A673 (cell line): ENCODE results near the gene PRSS27. TPM values are rescaled to one million over a fixed set of nuclear protein-coding genes. Genes with fewer than 3 reads are reported as not detected.
"Not testable (repeated sequence)": the region's sequence is repeated elsewhere in the genome, so short reads cannot be mapped to it uniquely, and the experiment has no call there.

ENCODE experiments used
- BruUV-seq: library from RNA; stranded (reverse); fragments of 400-500 nt; replicated peaks from 2 replicates; lab custom pipeline; 2021; lab: Mats Ljungman, UMichigan
- CTCF ChIA-PET: fragments of 300-600 bp; sonication (Branson Sonifier 250); formaldehyde crosslinking; loops from one replicate; lab custom pipeline; 2022; ENCODE audit warnings: antibody characterized with exemption; lab: Charles Lee
- POLR2A ChIA-PET: fragments of 300-600 bp; sonication (Branson Sonifier 250); formaldehyde crosslinking; loops from one replicate; lab custom pipeline; 2022; ENCODE audit warnings: antibody characterized with exemption; ENCODE audit not compliant: low non-redundant PET; lab: Charles Lee
- DNase-seq: peaks from one replicate; pipeline ENCODE4 v3.0.0-alpha.2; 2015; ENCODE audit warnings: low spot score
- H3K27ac ChIP-seq: fragments of 200-600 bp; sonication (generic); 2 replicates; pipeline ENCODE4 v1.5.1; 2016; ENCODE audit warnings: mixed run types, low read depth, mild to moderate bottlenecking, mixed read lengths, antibody characterized with exemption, low read length; ENCODE audit not compliant: poor library complexity, severe bottlenecking
- H3K27me3 ChIP-seq: fragments of 200-600 bp; sonication (generic); replicated peaks from 2 replicates; pipeline ENCODE4 v1.6.1; 2017; ENCODE audit warnings: mixed run types, low read depth, mild to moderate bottlenecking, mixed read lengths, antibody characterized with exemption, low read length; ENCODE audit not compliant: insufficient read depth, poor library complexity
- H3K36me3 ChIP-seq: fragments of 200-600 bp; sonication (generic); 2 replicates; pipeline ENCODE4 v1.6.1; 2016; ENCODE audit warnings: mixed run types, mild to moderate bottlenecking, mixed read lengths, antibody characterized with exemption, low read length; ENCODE audit not compliant: insufficient read depth, poor library complexity, severe bottlenecking
- H3K4me1 ChIP-seq: fragments of 200-600 bp; sonication (generic); 2 replicates; pipeline ENCODE4 v1.6.1; 2017; ENCODE audit warnings: mixed run types, mild to moderate bottlenecking, mixed read lengths, antibody characterized with exemption, low read length; ENCODE audit not compliant: insufficient read depth, poor library complexity, severe bottlenecking
- H3K4me3 ChIP-seq: fragments of 200-600 bp; sonication (generic); 2 replicates; pipeline ENCODE4 v1.5.1; 2016; ENCODE audit warnings: low read depth, mixed run types, mild to moderate bottlenecking, mixed read lengths, low read length; ENCODE audit not compliant: poor library complexity, severe bottlenecking
- H3K9me3 ChIP-seq: fragments of 200-600 bp; sonication (generic); 2 replicates; pipeline ENCODE4 v1.6.1; 2016; ENCODE audit warnings: mixed run types, low read depth, mild to moderate bottlenecking, mixed read lengths, antibody characterized with exemption, low read length; ENCODE audit not compliant: poor library complexity, severe bottlenecking
- EZH2 ChIP-seq: fragments of 200-600 bp; sonication (generic); IDR thresholded peaks from 2 replicates; pipeline ENCODE4 v1.6.1; 2017; ENCODE audit warnings: borderline replicate concordance, low read depth, mild to moderate bottlenecking, mixed read lengths, antibody characterized with exemption, low read length; ENCODE audit not compliant: poor library complexity, severe bottlenecking
- intact Hi-C: fragments of 100-400 bp; cut with micrococcal nuclease; formaldehyde crosslinking; loops from one replicate; pipeline ENCODE4 v1.10.0; 2022; ENCODE audit not compliant: unreplicated experiment
- total RNA-seq: library from RNA; stranded (reverse); gene quantifications from 2 replicates; pipeline ENCODE4 v1.2.3, GENCODE V29; 2021
- TF ChIP-seq, protein P1 (sequence below): fragments of 300-800, 200-600 bp; sonication (generic); conservative IDR thresholded peaks from 2 replicates; pipeline ENCODE4 v1.5.1; 2017; ENCODE audit warnings: low read depth, mild to moderate bottlenecking, antibody characterized with exemption, low read length, moderate library complexity, mixed read lengths

PRSS27 gene
- total RNA-seq, 1 experiment from 2014 or later: 1.3 TPM

DNA sequence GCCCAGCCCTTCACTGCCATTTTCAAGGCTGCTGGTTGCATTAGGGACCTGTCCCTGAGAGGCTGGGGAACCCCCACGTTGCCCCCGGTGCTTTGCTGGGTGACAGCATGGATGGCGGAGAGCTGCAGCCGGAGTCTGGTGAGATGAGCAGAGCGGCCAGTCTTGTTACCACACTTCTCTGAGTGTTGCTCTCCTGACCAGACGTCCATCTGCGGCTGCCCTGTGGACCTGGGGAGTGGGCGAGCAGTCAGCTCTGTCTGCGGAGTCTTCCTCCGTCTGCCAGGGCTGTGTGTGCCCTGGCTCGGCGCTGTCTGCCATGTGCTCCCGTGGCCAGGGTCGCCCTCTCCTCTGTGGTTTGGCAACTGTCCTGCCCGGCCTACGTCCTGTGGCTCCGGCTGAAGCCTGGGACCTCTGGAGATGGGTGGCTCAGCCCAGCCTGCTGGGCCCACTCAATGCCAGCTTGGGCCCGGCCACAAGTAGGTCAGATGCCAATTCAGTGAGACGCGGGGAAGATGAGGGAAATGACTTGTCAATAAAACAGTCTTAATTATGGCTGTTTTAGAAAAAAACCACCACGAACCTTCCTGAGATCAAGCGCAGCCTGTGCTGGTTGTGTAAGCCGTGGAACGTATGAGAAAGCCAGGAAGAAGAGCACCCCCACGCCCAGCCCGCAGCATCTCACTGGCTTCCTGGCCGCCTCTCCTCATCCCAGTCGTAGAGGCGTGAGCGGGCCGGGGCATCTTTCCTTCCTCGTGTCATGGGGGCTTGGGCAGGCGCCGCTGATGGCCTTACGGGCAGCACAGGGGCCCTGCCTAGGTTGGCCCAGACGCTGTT, 29.8 kb downstream of the PRSS27 start:
- Histone ChIP-seq H3K27ac (no peak overlapping the region), H3K9me3 (no peaks in the 10 kb centered on the region), H3K27me3 (no peaks in the 10 kb centered on the region), H3K4me1 (no peaks in the 10 kb centered on the region), H3K4me3 (no peak overlapping the region), H3K36me3 (no peaks in the 10 kb centered on the region)
- no peak for DNase-seq
- no TSS peak for BruUV-seq
- ChIA-PET CTCF (no interaction called here), POLR2A (no interaction called here)
- intact Hi-C loops: no loop called here
- TF ChIP-seq, protein P1, sequence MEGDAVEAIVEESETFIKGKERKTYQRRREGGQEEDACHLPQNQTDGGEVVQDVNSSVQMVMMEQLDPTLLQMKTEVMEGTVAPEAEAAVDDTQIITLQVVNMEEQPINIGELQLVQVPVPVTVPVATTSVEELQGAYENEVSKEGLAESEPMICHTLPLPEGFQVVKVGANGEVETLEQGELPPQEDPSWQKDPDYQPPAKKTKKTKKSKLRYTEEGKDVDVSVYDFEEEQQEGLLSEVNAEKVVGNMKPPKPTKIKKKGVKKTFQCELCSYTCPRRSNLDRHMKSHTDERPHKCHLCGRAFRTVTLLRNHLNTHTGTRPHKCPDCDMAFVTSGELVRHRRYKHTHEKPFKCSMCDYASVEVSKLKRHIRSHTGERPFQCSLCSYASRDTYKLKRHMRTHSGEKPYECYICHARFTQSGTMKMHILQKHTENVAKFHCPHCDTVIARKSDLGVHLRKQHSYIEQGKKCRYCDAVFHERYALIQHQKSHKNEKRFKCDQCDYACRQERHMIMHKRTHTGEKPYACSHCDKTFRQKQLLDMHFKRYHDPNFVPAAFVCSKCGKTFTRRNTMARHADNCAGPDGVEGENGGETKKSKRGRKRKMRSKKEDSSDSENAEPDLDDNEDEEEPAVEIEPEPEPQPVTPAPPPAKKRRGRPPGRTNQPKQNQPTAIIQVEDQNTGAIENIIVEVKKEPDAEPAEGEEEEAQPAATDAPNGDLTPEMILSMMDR: no peak
- TF ChIP-seq EZH2: no peak

DNA sequence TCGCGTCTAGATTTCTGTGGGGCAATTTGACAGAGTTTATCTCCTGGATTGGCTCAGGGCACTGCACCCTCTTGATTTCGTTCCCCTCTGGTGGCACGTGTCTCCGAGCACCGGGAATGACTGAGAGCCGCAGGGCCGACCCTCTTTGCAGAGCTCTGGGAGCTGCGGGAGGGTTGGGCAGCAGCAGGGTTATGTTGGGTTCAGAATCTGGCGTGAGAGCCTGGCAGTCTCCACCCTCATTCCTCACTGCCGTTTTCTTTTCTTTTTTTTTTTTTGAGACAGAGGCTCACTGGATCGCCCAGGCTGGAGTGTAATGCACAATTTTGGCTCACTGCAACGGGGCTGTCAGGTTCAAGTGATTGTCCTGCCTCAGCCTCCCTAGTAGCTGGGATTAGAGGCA, 30.6 kb downstream of the PRSS27 start:
- CTCF ChIA-PET, BruUV-seq, H3K27ac ChIP-seq, POLR2A ChIA-PET, H3K9me3 ChIP-seq, H3K4me1 ChIP-seq, intact Hi-C loops, H3K36me3 ChIP-seq, H3K4me3 ChIP-seq, H3K27me3 ChIP-seq, DNase-seq: not testable (repeated sequence)

- Histone ChIP-seq H3K4me3 (no peak overlapping the region), H3K36me3 (no peaks in the 10 kb centered on the region), H3K4me1 (no peaks in the 10 kb centered on the region), H3K9me3 (no peaks in the 10 kb centered on the region), H3K27me3 (no peaks in the 10 kb centered on the region), H3K27ac (no peak overlapping the region)
- POLR2A ChIA-PET: no interaction called here
- CTCF ChIA-PET: no interaction called here
- intact Hi-C loops: no loop called here
- DNase-seq: no peak
- BruUV-seq: no TSS peak
- TF ChIP-seq EZH2: no peak
- TF ChIP-seq, protein P1: no peak
Measured at GRCh38 chr16:2687531-2688308, 32.3 kb downstream of the PRSS27 start.
